ENCODE measurements around the gene GMCL2.
A peak's percentile ranks its signal among the peaks of the same experiment; 100 is the strongest.

Gene GMCL2

DNA sequence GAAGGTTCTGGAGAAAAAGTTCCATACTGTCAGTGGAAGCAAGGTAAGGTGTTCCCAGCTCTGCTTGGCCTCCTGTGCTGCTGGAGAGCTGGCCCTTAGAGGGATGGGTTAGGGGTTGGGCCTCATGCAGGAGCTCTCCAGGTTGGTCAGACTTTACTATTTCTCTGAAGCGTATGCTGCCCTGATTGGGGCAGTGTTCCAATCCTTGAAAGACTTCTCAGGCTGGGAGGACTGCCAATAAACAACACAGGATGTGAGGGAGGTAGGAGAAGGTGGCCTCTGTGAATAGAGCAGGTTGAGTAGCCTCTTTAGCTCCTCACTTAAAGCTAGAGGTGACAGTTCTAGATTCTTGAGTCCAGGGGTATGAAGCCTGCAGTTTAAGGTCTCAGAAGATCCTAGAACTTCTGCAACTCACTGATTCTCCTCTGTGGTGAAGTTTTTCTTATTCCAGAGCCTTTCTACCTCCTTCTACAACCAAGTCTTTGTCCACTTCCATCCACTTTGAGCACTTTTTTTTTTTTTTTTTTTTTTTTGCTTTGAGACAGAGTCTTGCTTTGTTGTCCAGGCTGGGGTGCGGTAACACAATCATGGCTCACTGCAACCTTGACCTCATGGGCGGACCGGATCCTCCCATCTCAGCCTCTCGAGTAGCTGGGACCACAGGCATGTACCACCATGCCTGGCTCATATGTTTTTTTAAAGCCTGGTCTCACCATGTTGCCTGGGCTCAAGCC, 20.2 kb upstream of the GMCL2 start:
- peaks cover 3% of the 10 kb centered on the region for H3K27me3 Mint-ChIP-seq (ENCODE audit: low read depth)
- TF ChIP-seq, protein P1, sequence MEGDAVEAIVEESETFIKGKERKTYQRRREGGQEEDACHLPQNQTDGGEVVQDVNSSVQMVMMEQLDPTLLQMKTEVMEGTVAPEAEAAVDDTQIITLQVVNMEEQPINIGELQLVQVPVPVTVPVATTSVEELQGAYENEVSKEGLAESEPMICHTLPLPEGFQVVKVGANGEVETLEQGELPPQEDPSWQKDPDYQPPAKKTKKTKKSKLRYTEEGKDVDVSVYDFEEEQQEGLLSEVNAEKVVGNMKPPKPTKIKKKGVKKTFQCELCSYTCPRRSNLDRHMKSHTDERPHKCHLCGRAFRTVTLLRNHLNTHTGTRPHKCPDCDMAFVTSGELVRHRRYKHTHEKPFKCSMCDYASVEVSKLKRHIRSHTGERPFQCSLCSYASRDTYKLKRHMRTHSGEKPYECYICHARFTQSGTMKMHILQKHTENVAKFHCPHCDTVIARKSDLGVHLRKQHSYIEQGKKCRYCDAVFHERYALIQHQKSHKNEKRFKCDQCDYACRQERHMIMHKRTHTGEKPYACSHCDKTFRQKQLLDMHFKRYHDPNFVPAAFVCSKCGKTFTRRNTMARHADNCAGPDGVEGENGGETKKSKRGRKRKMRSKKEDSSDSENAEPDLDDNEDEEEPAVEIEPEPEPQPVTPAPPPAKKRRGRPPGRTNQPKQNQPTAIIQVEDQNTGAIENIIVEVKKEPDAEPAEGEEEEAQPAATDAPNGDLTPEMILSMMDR (IDR thresholded peaks at IDR 0.05; ENCODE audit: unreplicated experiment in 3 of 3) = no peak
- peaks cover 32% of the 10 kb centered on the region for H3K4me1 Mint-ChIP-seq
- no peaks in the 10 kb centered on the region for H3K9me3 Mint-ChIP-seq
- H3K27ac Mint-ChIP-seq = peak overlapping the region in 2 of 3 experiments; percentile 57 to 71
- peaks cover 66% of the 10 kb centered on the region for H3K36me3 Mint-ChIP-seq (ENCODE audit: low read depth)
- peak overlapping the region; percentile 82 to 89 (median 83) for H3K4me3 Mint-ChIP-seq

DNA sequence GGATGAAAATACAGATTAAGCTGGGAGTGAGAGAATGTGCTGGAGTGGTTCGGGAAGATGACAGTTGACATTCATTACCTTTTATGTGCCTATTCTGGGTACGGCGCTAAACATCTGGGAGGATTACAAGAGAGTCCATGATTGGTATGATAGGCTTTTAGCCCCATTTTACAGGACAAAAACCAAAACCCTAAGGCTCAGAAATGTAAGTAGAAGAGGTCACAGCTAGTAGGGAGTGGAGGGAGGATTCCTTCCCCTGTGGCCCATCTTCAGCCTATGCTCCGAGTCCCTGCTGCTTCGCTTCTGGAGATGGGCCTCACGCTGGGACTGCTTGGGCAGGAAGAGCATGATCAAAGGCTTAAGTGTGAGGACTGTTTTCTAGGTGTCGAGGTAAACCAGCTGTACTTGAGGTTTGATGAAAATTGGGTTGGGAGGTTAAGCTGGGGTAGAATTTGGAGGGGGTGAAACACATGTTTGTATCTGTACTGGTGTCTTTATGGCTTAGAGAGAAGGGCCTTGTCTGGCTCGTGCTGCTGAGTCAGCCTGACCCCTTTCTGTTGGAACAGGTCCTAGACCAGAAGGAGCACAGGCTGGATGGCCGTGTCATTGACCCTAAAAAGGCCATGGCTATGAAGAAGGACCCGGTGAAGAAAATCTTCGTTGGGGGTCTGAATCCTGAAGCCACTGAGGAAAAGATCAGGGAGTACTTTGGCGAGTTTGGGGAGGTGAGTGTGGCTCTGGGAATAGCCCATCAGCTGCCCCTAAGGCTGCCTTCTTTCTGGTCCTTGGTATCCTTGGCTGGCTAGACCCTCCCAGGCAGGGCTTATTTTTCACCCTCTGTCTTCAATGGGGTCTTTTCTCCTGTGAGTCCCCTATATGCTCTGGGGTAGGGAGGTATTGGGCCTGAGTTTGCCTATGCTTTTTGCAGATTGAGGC, 19.3 kb upstream of the GMCL2 start:
- H3K27ac Mint-ChIP-seq = peak overlapping the region; percentile 57 to 71 (median 59)
- H3K9me3 Mint-ChIP-seq = no peaks in the 10 kb centered on the region
- H3K27me3 Mint-ChIP-seq (ENCODE audit: low read depth) = peaks cover 3% of the 10 kb centered on the region
- H3K4me1 Mint-ChIP-seq = peaks cover 32% of the 10 kb centered on the region
- H3K36me3 Mint-ChIP-seq (ENCODE audit: low read depth) = peaks cover 64% of the 10 kb centered on the region
- TF ChIP-seq, protein P1 (IDR thresholded peaks at IDR 0.05; ENCODE audit: unreplicated experiment in 3 of 3) = no peak
- peak overlapping the region; percentile 82 to 89 (median 83) for H3K4me3 Mint-ChIP-seq

GRCh38 chr5:178205749-178206047, 18.5 kb upstream of the GMCL2 start:
- Mint-ChIP-seq H3K4me3 (peak overlapping the region; percentile 82 to 89 (median 83)), H3K9me3 (no peaks in the 10 kb centered on the region), H3K4me1 (peaks cover 32% of the 10 kb centered on the region), H3K27me3 (ENCODE audit: low read depth) (peaks cover 3% of the 10 kb centered on the region), H3K36me3 (ENCODE audit: low read depth) (peaks cover 57% of the 10 kb centered on the region), H3K27ac (peak overlapping the region; percentile 54 to 71 (median 59))
- TF ChIP-seq, protein P1 (IDR thresholded peaks at IDR 0.05; ENCODE audit: unreplicated experiment in 3 of 3) = no peak

DNA sequence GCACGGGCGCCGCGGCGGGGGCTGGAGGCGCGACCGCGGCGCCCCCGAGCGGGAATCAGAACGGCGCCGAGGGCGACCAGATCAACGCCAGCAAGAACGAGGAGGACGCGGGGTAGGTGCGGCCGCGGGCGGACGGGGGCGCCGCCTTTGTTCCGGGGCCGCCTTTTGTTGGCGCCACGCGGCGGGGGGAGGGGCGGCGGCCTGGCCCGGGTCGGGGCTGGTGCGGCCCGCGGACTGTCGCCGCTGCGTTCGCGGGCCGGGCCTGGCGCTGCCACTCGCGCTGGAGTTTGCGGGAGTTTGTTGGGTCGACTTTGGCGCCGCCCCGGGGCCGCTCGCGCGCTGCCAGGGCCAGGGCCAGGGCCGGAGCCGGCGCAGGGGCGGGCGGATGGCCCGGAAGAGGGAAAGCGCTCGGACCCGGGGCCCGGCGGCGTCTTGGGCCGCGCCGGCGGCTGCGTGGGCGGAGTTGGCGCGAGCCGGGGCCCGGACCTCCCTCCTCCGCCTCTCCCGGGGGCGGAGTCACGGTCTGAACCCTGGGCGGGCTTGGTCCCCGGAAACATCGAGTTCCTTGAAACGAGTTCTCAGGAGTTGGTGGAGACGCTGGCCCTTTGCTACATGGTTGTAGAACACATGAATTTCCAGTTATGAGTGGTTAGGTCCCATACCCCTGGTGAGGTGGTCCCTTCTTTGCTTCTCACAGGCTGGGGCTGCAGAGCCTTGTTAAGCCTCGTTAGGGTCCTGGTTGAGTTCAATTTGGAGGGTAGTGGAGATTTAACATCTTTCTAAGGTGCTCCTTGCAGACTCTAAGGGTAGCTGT, 18.0 kb upstream of the GMCL2 start:
- peaks cover 3% of the 10 kb centered on the region for H3K27me3 Mint-ChIP-seq (ENCODE audit: low read depth)
- peak overlapping the region; percentile 54 to 71 (median 59) for H3K27ac Mint-ChIP-seq
- TF ChIP-seq, protein P1 (IDR thresholded peaks at IDR 0.05; ENCODE audit: unreplicated experiment in 3 of 3) = no peak
- H3K9me3 Mint-ChIP-seq = no peaks in the 10 kb centered on the region
- H3K4me3 Mint-ChIP-seq = peak overlapping the region; percentile 83 to 100 (median 100)
- peaks cover 35% of the 10 kb centered on the region for H3K4me1 Mint-ChIP-seq
- H3K36me3 Mint-ChIP-seq (ENCODE audit: low read depth) = peaks cover 51% of the 10 kb centered on the region

- Mint-ChIP-seq H3K4me3 (peak within 1 kb of the TSS; percentile 100), H3K36me3 (ENCODE audit: low read depth) (peaks cover 43% of the 10 kb centered on the region)
Observed at GRCh38 chr5:178204182-178204934, 17.2 kb upstream of the GMCL2 start, which contains the start of gene HNRNPAB. Gene HNRNPAB, plus strand, starts transcription at chr5:178204533. Its CDS starts 305 bp downstream, at chr5:178204838.

More at GRCh38 chr5:178204182-178204934, 17.2 kb upstream of the GMCL2 start, which contains the start of gene HNRNPAB:
- Mint-ChIP-seq H3K27ac (peak within 1 kb of the TSS; percentile 92 to 99 (median 98)), H3K9me3 (no peaks in the 10 kb centered on the region), H3K27me3 (ENCODE audit: low read depth) (peaks cover 3% of the 10 kb centered on the region), H3K4me1 (peaks cover 38% of the 10 kb centered on the region)
- TF ChIP-seq, protein P1 (IDR thresholded peaks at IDR 0.05; ENCODE audit: unreplicated experiment in 3 of 3) = no peak
